Effector memory CD8-positive, alpha-beta T cell (primary cell): ENCODE results near the gene CST3.
"Not testable (repeated sequence)": the region's sequence is repeated elsewhere in the genome, so short reads cannot be mapped to it uniquely, and the experiment has no call there.

ENCODE experiments used
- ATAC-seq: fragments of 150-1000 bp; cut with Tn5 transposase; replicated peaks from 2 replicates; pipeline ENCODE4 v1.10.0; 2021; ENCODE audit warnings: mild to moderate bottlenecking, moderate library complexity
- DNase-seq, 3 experiments: peaks; one replicate each; pipeline ENCODE4 v3.0.0; 2021
- H3K27ac Mint-ChIP-seq, 2 donors: one replicate each; pipeline ENCODE4 v1.8.0; 2022; ENCODE audit warnings: mild to moderate bottlenecking in 2 of 2, mixed read lengths in 2 of 2, moderate library complexity in 2 of 2
- H3K27me3 Mint-ChIP-seq, 2 donors: one replicate each; pipeline ENCODE4 v1.8.0; 2022; ENCODE audit warnings: mixed read lengths in 2 of 2
- H3K36me3 Mint-ChIP-seq: one replicate; pipeline ENCODE4 v1.8.0; 2022; ENCODE audit warnings: mild to moderate bottlenecking, moderate library complexity, mixed read lengths; ENCODE audit not compliant: insufficient read depth
- H3K4me1 Mint-ChIP-seq, 2 donors: one replicate each; pipeline ENCODE4 v1.8.0; 2022; ENCODE audit warnings: low read depth in 2 of 2, mixed read lengths in 2 of 2
- H3K4me3 Mint-ChIP-seq, 2 donors: one replicate each; pipeline ENCODE4 v1.8.0; 2022; ENCODE audit warnings: mild to moderate bottlenecking in 2 of 2, mixed read lengths in 2 of 2, moderate library complexity in 2 of 2
- H3K9me3 Mint-ChIP-seq, 2 donors: one replicate each; pipeline ENCODE4 v1.8.0; 2022; ENCODE audit warnings: mixed read lengths in 2 of 2

Gene CST3

DNA sequence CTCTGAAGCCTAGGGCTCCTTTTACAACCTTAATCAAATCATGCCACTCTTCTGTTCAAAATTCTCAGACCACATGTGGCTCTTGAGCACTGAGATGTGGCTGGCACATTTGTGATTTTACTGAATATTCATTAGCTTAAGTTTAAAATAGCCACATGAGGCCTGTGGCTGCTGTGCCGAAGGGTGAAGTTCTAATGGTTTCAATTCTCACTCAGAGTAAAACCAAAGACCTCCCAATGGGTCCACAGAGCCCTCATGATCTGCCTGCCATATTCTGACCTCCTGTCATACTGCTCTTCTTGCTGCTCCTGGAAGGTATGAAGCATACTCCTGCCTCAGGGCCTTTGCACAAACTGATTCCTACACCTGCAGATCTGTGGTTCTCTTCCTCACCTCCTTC lies 7.8 kb upstream of the CST3 start:
- Mint-ChIP-seq H3K27ac (no peak overlapping the region), H3K4me1 (no peaks in the 10 kb centered on the region), H3K4me3 (no peak overlapping the region), H3K36me3 (no peaks in the 10 kb centered on the region), H3K27me3 (peaks cover 0 to 6% of the 10 kb centered on the region in 2 donors), H3K9me3 (no peaks in the 10 kb centered on the region)
- ATAC-seq, result no peak
- DNase-seq, result no peak

- H3K36me3 Mint-ChIP-seq, result no peaks in the 10 kb centered on the region
- H3K9me3 Mint-ChIP-seq, result no peaks in the 10 kb centered on the region
- peaks cover 0 to 3% of the 10 kb centered on the region in 2 donors for H3K4me1 Mint-ChIP-seq
- DNase-seq (no peak), ATAC-seq (no peak)
- peaks cover 6 to 20% of the 10 kb centered on the region in 2 donors for H3K27me3 Mint-ChIP-seq
- no peak overlapping the region for H3K27ac Mint-ChIP-seq
- H3K4me3 Mint-ChIP-seq, result no peak overlapping the region
Observed at GRCh38 chr20:23644164-23644563, 6.4 kb upstream of the CST3 start.

GRCh38 chr20:23643659-23644058 lies 5.9 kb upstream of the CST3 start:
- ATAC-seq (no peak), DNase-seq (no peak)
- H3K27me3 Mint-ChIP-seq, result peaks cover 9 to 25% of the 10 kb centered on the region in 2 donors
- peaks cover 0 to 3% of the 10 kb centered on the region in 2 donors for H3K4me1 Mint-ChIP-seq
- no peak overlapping the region for H3K4me3 Mint-ChIP-seq
- no peak overlapping the region for H3K27ac Mint-ChIP-seq
- H3K36me3 Mint-ChIP-seq, result no peaks in the 10 kb centered on the region
- H3K9me3 Mint-ChIP-seq, result no peaks in the 10 kb centered on the region

DNA sequence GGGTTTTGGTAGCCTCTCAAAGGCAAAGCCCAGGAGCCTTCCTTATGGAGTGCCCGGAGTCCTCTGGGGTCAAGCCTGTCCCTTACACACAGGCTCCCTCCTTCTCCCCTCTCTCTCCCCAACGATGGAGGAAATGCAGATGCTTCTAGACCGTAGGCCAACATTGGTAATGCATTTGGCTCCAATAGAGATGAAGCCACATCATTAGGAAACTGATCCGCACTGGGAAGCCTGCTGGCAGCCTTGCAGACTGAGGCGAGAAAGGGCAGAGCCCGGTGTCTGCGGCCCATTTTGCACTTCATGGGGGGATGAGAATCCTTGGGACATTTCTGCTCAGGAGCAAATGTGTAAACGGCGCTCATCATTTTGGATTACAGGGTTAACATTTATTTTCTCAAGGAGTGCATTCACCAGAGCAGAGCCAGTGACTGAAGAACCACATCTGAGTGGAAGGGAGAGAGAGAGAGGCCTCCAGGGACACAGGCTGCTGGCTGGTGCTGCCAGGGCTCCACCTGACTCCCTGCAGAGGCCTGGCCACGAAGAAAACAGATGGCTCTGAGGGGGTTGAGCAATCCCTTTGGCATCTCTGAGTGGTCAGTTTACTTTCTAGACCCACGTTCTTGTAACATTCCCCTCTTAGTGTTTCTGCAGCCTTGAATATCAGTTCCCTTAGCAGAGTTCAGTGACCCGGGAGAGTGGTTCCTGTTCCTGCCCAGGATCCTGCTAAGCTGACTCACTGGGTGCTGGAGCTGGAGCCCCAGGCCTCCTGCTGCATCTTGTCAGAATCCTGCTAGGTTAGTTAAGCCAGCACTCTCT lies 4.4 kb upstream of the CST3 start:
- Mint-ChIP-seq H3K4me1 (peaks cover 0 to 3% of the 10 kb centered on the region in 2 donors), H3K9me3 (no peaks in the 10 kb centered on the region), H3K27me3 (peaks cover 9 to 28% of the 10 kb centered on the region in 2 donors), H3K36me3 (no peaks in the 10 kb centered on the region), H3K4me3 (no peak overlapping the region), H3K27ac (no peak overlapping the region)
- ATAC-seq (no peak), DNase-seq (no peak)

- H3K4me3 Mint-ChIP-seq, result no peak overlapping the region
- DNase-seq (no peak), ATAC-seq (no peak)
- no peaks in the 10 kb centered on the region for H3K9me3 Mint-ChIP-seq
- H3K4me1 Mint-ChIP-seq, result peaks cover 7 to 11% of the 10 kb centered on the region in 2 donors
- no peak overlapping the region for H3K27ac Mint-ChIP-seq
- no peaks in the 10 kb centered on the region for H3K36me3 Mint-ChIP-seq
- peaks cover 15 to 40% of the 10 kb centered on the region in 2 donors for H3K27me3 Mint-ChIP-seq
Observed at GRCh38 chr20:23640671-23641667, 3.2 kb upstream of the CST3 start.

- H3K27ac Mint-ChIP-seq, result no peak overlapping the region
- no peaks in the 10 kb centered on the region for H3K9me3 Mint-ChIP-seq
- DNase-seq (no peak), ATAC-seq (no peak)
- peaks cover 7 to 12% of the 10 kb centered on the region in 2 donors for H3K4me1 Mint-ChIP-seq
- H3K27me3 Mint-ChIP-seq, result peaks cover 15 to 44% of the 10 kb centered on the region in 2 donors
- no peak overlapping the region for H3K4me3 Mint-ChIP-seq
- H3K36me3 Mint-ChIP-seq, result no peaks in the 10 kb centered on the region
Observed at GRCh38 chr20:23640018-23640601, 2.4 kb upstream of the CST3 start.

GRCh38 chr20:23639490-23639958 lies 1.8 kb upstream of the CST3 start:
- no peak for ATAC-seq
- Mint-ChIP-seq H3K9me3 (no peaks in the 10 kb centered on the region), H3K27me3 (peaks cover 15 to 44% of the 10 kb centered on the region in 2 donors), H3K4me3 (no peak overlapping the region), H3K4me1 (peaks cover 7 to 12% of the 10 kb centered on the region in 2 donors), H3K36me3 (no peaks in the 10 kb centered on the region), H3K27ac (no peak overlapping the region)
- DNase-seq, result no peak

DNA sequence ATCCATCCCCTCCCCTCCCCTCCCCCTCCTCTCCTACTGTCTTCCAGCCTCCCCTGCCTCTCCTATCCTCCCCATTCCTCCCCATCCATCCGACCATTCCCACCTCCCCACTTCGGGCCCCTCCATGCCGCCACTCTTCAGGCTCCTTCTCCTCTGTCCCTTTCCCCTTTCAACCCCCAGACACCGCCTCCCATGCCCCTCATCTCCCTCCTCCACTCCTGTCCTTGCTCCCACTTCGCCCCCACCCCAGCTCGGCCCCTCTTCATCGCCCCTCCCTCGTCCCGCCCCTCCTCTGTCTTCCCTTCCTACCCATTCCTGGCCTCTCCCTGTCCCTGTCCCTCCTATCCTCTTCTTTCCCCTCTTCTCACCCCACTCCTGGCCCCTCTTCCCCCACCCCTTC lies 554 bp upstream of the CST3 start:
- ATAC-seq, result no peak
- Mint-ChIP-seq H3K4me1 (peaks cover 7 to 12% of the 10 kb centered on the region in 2 donors), H3K4me3 (peak overlapping the region in 1 of 2 donors; percentile 54), H3K27ac (no peak overlapping the region), H3K9me3 (no peaks in the 10 kb centered on the region), H3K36me3 (no peaks in the 10 kb centered on the region), H3K27me3 (peaks cover 15 to 50% of the 10 kb centered on the region in 2 donors)
- no peak for DNase-seq

- H3K27me3 Mint-ChIP-seq, result peaks cover 15 to 52% of the 10 kb centered on the region in 2 donors
- H3K27ac Mint-ChIP-seq, result peak overlapping the region; percentile 25 to 80
- ATAC-seq (no peak), DNase-seq (no peak)
- peak overlapping the region; percentile 65 to 77 for H3K4me3 Mint-ChIP-seq
- H3K9me3 Mint-ChIP-seq, result no peaks in the 10 kb centered on the region
- peaks cover 7 to 12% of the 10 kb centered on the region in 2 donors for H3K4me1 Mint-ChIP-seq
- no peaks in the 10 kb centered on the region for H3K36me3 Mint-ChIP-seq
Observed at GRCh38 chr20:23636908-23637281, 860 bp downstream of the CST3 start.

DNA sequence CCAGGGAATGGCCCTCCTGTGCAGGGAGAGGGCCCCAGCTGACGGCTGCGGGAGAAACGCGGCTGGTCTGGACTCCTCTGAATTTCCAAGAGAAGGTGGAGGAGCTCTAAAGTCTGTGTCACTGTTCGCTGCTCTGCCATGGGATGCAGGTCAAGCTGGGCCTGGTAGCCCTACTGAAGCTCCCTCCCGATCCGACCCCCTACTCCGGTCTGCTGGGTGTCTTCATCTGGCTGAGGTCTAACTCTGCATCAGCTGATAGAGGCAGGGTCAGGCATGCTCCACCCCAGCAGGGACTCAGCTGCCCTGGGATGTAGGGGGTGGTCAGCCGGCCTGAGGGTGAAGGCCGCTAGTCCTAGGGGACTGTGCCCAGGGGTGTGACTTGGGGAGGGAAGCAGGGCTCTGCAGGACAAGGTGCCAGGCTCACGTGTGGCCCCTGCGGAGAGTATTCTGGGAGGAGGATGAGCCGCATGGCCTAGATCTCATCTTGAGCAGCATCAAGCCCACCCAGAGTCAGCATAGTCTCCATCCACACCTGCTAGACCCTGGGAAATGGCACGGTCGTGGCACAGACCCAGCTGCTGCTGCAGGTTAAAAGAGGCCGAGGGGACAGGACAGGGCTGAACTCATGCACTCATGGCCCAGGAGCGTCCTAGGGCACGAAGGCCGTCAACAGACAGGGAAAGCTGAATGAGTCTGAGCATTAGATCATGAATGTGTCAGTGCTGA lies 1.4 kb downstream of the CST3 start:
- Mint-ChIP-seq H3K4me3 (peak overlapping the region; percentile 65 to 77), H3K36me3 (no peaks in the 10 kb centered on the region), H3K27ac (peak overlapping the region in 1 of 2 donors; percentile 80), H3K9me3 (no peaks in the 10 kb centered on the region), H3K4me1 (peaks cover 7 to 12% of the 10 kb centered on the region in 2 donors), H3K27me3 (peaks cover 15 to 52% of the 10 kb centered on the region in 2 donors)
- DNase-seq (no peak), ATAC-seq (no peak)

GRCh38 chr20:23635768-23636090 lies 2.0 kb downstream of the CST3 start:
- peaks cover 7 to 12% of the 10 kb centered on the region in 2 donors for H3K4me1 Mint-ChIP-seq
- DNase-seq, ATAC-seq, H3K36me3 Mint-ChIP-seq, H3K9me3 Mint-ChIP-seq, H3K27ac Mint-ChIP-seq: not testable (repeated sequence)
- peaks cover 15 to 48% of the 10 kb centered on the region in 2 donors for H3K27me3 Mint-ChIP-seq
- peak overlapping the region in 1 of 2 donors; percentile 65 for H3K4me3 Mint-ChIP-seq

GRCh38 chr20:23634985-23635767 lies 2.6 kb downstream of the CST3 start:
- H3K27ac Mint-ChIP-seq, result no peak overlapping the region
- ATAC-seq (no peak), DNase-seq (no peak)
- H3K9me3 Mint-ChIP-seq, result no peaks in the 10 kb centered on the region
- peaks cover 15 to 43% of the 10 kb centered on the region in 2 donors for H3K27me3 Mint-ChIP-seq
- H3K4me1 Mint-ChIP-seq, result peaks cover 7 to 12% of the 10 kb centered on the region in 2 donors
- H3K4me3 Mint-ChIP-seq, result no peak overlapping the region
- no peaks in the 10 kb centered on the region for H3K36me3 Mint-ChIP-seq
